Gastrocnemius medialis (tissue), 4 donors: ENCODE results near the gene PCDHB10. TPM values are rescaled to one million over a fixed set of nuclear protein-coding genes. Genes with fewer than 3 reads are reported as not detected.
"Not testable (repeated sequence)": the region's sequence is repeated elsewhere in the genome, so short reads cannot be mapped to it uniquely, and the experiment has no call there.

Source experiments
- ATAC-seq, 2 donors: fragments of 150-250 bp; one replicate each; pipeline ENCODE4 v1.9.1; 2016
- DNase-seq, 2 donors: peaks; one replicate each; pipeline ENCODE4 v3.0.0-alpha.2; 2019
- H3K27ac ChIP-seq, 4 donors: fragments of 200-600 bp; sonication (generic); 1 replicate in 1 of 4; 2 replicates in 3 of 4; pipeline ENCODE4 v1.5.1; 2016 to 2018; ENCODE audit warnings: mild to moderate bottlenecking in 2 of 4, moderate library complexity in 1 of 4
- H3K27me3 ChIP-seq, 3 donors: fragments of 200-600 bp; sonication (generic) in 2 of 3; 1 replicate in 1 of 3; 2 replicates in 2 of 3; pipeline versions ENCODE4 v1.5.1 to v1.6.0; 2016 to 2019; ENCODE audit warnings: mild to moderate bottlenecking in 1 of 3, moderate library complexity in 1 of 3
- H3K36me3 ChIP-seq, 2 donors: fragments of 200-600 bp; sonication (generic) in 1 of 2; one replicate each; pipeline ENCODE4 v1.5.1; 2017 to 2018
- H3K4me1 ChIP-seq, 2 donors: fragments of 200-600 bp; sonication (generic) in 1 of 2; one replicate each; pipeline ENCODE4 v1.5.1; 2016 to 2017; ENCODE audit warnings: mild to moderate bottlenecking in 2 of 2
- H3K4me3 ChIP-seq, 4 donors: fragments of 200-600 bp; sonication (generic) in 3 of 4; 1 replicate in 1 of 4; 2 replicates in 3 of 4; pipeline ENCODE4 v1.5.1; 2016 to 2019; ENCODE audit warnings: mild to moderate bottlenecking in 2 of 4
- H3K9me3 ChIP-seq, 3 donors: fragments of 200-600 bp; sonication (generic) in 2 of 3; 1 replicate in 1 of 3; 2 replicates in 2 of 3; pipeline ENCODE4 v1.5.1; 2016 to 2019
- POLR2A ChIP-seq, 2 donors: fragments of 450-650 bp; IDR thresholded peaks; one replicate each; pipeline ENCODE4 v1.6.1; 2017; ENCODE audit warnings: antibody characterized with exemption in 2 of 2, mild to moderate bottlenecking in 2 of 2, moderate library complexity in 2 of 2
- in situ Hi-C, 4 donors: fragments of 200-750 bp; cut with MboI; loops; one replicate each; pipeline versions ENCODE4 v1.15.0 to v1.8.0; 2017; ENCODE audit warnings: low sequenced_read_pairs in 4 of 4
- intact Hi-C: fragments of 100-400 bp; cut with DNase I; formaldehyde crosslinking; loops from one replicate; pipeline ENCODE4 v1.15.1; 2023; ENCODE audit warnings: low total_unique reads
- total RNA-seq, 4 donors: library from RNA; depleted of rRNA; stranded (reverse); fragments of >200 nt; gene quantifications; one replicate each; pipeline versions ENCODE4 v1.1.0 to v1.2.3, GENCODE V29; 2016
- TF ChIP-seq, protein P1 (sequence below), 5 experiments: fragments of 450-650 bp in 3 of 5; fragments of 200-600 bp in 2 of 5; sonication (generic) in 2 of 5; IDR thresholded peaks in 4 of 5; conservative IDR thresholded peaks in 1 of 5; 1 replicate in 4 of 5; 2 replicates in 1 of 5; pipeline ENCODE4 v1.5.1; 2016 to 2019; ENCODE audit warnings: antibody characterized with exemption in 5 of 5, mild to moderate bottlenecking in 3 of 5, moderate library complexity in 3 of 5

The PCDHB10 gene
- total RNA-seq, 4 donors from 2014 or later = 0.23 to 0.61 (median 0.54) TPM

DNA sequence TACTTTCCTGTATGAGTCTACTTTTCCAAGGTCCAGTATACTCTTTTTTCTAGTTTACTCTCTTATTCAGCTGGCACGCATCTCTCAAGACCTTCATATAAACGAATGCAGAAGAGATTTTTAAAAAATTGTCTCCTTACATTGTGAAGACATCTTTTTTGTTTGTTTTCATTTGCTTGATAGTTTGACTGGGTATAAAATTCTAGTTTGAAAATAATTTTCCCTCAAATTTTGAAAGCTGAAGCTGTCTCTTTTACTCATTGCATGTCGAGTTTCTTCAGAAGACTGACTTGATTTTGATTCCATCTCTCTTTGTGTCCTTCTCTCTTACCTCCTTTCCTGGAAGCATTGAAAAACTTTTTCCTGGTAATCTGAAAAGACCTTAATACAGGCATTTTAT is 4.2 kb downstream of the PCDHB10 start:
- Histone ChIP-seq H3K4me1 (no peaks in the 10 kb centered on the region), H3K27ac (no peak overlapping the region), H3K36me3 (no peaks in the 10 kb centered on the region), H3K27me3 (peaks cover 0 to 17% (median 0%) of the 10 kb centered on the region in 3 donors), H3K4me3 (no peak overlapping the region), H3K9me3 (peaks cover 0 to 8% (median 2%) of the 10 kb centered on the region in 3 donors)
- TF ChIP-seq, protein P1, sequence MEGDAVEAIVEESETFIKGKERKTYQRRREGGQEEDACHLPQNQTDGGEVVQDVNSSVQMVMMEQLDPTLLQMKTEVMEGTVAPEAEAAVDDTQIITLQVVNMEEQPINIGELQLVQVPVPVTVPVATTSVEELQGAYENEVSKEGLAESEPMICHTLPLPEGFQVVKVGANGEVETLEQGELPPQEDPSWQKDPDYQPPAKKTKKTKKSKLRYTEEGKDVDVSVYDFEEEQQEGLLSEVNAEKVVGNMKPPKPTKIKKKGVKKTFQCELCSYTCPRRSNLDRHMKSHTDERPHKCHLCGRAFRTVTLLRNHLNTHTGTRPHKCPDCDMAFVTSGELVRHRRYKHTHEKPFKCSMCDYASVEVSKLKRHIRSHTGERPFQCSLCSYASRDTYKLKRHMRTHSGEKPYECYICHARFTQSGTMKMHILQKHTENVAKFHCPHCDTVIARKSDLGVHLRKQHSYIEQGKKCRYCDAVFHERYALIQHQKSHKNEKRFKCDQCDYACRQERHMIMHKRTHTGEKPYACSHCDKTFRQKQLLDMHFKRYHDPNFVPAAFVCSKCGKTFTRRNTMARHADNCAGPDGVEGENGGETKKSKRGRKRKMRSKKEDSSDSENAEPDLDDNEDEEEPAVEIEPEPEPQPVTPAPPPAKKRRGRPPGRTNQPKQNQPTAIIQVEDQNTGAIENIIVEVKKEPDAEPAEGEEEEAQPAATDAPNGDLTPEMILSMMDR (IDR thresholded peaks at IDR 0.05 in 4 of 5, conservative IDR thresholded peaks at IDR 0.05 in 1 of 5) = no peak
- TF ChIP-seq POLR2A (IDR thresholded peaks at IDR 0.05) = no peak
- no peak for ATAC-seq
- intact Hi-C loops (no loop called here), in situ Hi-C loops (no loop called here)
- no peak for DNase-seq

DNA sequence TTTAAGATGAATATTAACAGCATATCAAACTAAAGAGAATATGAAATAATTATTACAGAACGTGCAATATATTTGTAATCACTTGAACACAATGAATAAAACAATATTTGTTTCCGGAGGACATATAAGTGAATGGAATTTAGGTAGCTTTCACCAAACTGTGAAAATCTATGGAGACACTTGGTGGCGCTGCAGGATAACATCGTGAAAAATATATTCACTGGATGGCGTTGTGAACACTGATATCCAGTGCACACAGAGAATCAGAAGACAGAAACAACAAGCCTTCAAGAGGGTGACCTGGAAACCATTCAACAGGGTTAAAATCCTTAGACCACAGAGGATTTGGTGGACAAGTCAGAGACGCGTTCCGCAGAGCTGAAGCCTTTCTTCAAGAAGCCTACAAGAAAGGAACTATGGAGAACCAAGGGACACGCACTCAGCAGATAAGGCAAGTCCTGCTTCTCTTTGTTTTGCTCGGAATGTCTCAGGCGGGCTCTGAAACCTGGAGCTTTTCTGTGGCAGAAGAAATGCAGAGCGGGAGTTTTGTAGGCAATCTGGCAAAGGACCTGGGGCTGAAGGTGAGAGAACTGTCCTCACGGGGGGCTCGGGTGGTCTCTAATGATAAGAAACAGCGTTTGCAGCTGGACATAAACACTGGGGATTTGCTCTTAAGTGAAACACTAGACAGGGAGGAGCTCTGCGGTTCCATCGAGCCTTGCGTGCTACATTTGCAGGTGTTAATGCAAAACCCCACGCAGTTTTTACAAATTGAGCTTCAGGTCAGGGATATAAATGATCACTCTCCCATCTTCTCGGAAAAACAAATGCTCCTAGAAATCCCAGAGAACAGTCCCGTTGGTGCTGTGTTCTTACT is 7.4 kb downstream of the PCDHB10 start, which contains the start of gene PCDHB11:
PCDHB11 (plus strand) TSS at position 269 of the 877 bp plus-strand sequence; CDS start at position 417, 148 bp downstream.
- Histone ChIP-seq H3K4me3 (peak within 1 kb of the TSS in 2 of 4 donors; percentile 11 to 22), H3K27me3 (peaks cover 0 to 17% (median 0%) of the 10 kb centered on the region in 3 donors), H3K4me1 (no peaks in the 10 kb centered on the region), H3K36me3 (no peaks in the 10 kb centered on the region), H3K9me3 (peaks cover 0 to 8% (median 2%) of the 10 kb centered on the region in 3 donors), H3K27ac (no peak within 1 kb of the TSS)
- DNase-seq (no peak), ATAC-seq (no peak)
- no peak for TF ChIP-seq POLR2A (IDR thresholded peaks at IDR 0.05)
- TF ChIP-seq, protein P1 (IDR thresholded peaks at IDR 0.05 in 4 of 5, conservative IDR thresholded peaks at IDR 0.05 in 1 of 5) = no peak
- in situ Hi-C loops (loop anchor here in 2 of 4 donors (25.0 kb wide), 1 partner anchor 363 kb away; no protein-coding TSS in a partner anchor), intact Hi-C loops (no loop called here)

DNA sequence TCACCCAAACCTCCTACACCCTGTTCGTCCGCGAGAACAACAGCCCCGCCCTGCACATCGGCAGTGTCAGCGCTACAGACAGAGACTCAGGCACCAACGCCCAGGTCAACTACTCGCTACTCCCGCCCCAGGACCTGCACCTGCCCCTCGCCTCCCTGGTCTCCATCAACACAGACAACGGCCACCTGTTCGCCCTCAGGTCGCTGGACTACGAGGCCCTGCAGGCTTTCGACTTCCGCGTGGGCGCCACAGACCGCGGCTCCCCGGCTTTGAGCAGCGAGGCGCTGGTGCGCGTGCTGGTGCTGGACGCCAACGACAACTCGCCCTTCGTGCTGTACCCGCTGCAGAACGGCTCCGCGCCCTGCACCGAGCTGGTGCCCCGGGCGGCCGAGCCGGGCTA is 9.0 kb downstream of the PCDHB10 start:
- in situ Hi-C loops = loop anchor here in 2 of 4 donors (25.0 kb wide), 1 partner anchor 361 kb away; no protein-coding TSS in a partner anchor
- H3K27me3 ChIP-seq = peaks cover 0 to 12% (median 0%) of the 10 kb centered on the region in 3 donors
- DNase-seq, ATAC-seq, H3K27ac ChIP-seq, H3K4me3 ChIP-seq, H3K9me3 ChIP-seq, intact Hi-C loops, H3K4me1 ChIP-seq, H3K36me3 ChIP-seq: not testable (repeated sequence)

DNA sequence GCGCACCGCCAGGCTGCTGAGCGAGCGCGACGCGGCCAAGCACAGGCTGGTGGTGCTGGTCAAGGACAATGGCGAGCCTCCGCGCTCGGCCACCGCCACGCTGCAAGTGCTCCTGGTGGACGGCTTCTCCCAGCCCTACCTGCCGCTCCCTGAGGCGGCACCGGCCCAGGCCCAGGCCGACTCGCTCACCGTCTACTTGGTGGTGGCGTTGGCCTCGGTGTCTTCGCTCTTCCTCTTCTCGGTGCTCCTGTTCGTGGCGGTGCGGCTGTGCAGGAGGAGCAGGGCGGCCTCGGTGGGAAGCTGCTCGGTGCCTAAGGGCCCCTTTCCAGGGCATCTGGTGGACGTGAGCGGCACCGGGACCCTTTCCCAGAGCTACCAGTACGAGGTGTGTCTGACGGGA is 9.5 kb downstream of the PCDHB10 start:
- DNase-seq = not testable (repeated sequence)

DNA sequence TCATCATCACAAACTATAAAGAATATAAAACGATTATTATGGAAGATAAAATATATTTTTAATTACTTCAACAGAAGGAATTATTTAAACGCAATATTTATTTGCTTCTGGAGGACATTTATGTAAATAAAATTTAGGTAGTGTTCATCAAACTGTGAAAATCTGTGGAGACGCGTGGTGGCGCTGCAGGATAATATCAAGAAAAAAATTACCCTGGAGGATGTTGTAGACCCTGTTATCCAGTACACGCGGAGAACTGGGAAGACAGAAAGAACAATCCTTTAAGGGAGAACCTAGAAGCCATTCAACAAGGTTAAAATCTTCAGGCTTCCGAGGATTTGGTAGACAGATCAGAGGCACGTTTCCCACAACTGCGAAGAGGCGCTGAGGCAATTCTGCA is 16.3 kb downstream of the PCDHB10 start, which contains the start of gene PCDHB12:
PCDHB12 (plus strand) TSS at position 242 of the 400 bp plus-strand sequence. CDS start 189 bp downstream, outside the sequence.
- TF ChIP-seq, protein P1 (IDR thresholded peaks at IDR 0.05 in 4 of 5, conservative IDR thresholded peaks at IDR 0.05 in 1 of 5) = no peak
- no peak for TF ChIP-seq POLR2A (IDR thresholded peaks at IDR 0.05)
- ATAC-seq = no peak
- no peaks in the 10 kb centered on the region for H3K36me3 ChIP-seq
- H3K9me3 ChIP-seq = peaks cover 0 to 13% (median 0%) of the 10 kb centered on the region in 3 donors
- peaks cover 0 to 14% (median 11%) of the 10 kb centered on the region in 3 donors for H3K27me3 ChIP-seq
- H3K4me3 ChIP-seq = peak within 1 kb of the TSS in 1 of 4 donors; percentile 27
- no peak for DNase-seq
- intact Hi-C loops (no loop called here), in situ Hi-C loops (loop anchor here in 2 of 4 donors (25.0 kb wide), 1 partner anchor 354 kb away; no protein-coding TSS in a partner anchor)
- no peak within 1 kb of the TSS for H3K27ac ChIP-seq
- H3K4me1 ChIP-seq = no peaks in the 10 kb centered on the region

More for the DNA sequence above, 9.5 kb downstream of the PCDHB10 start:
- H3K27ac ChIP-seq, ATAC-seq, H3K9me3 ChIP-seq, H3K4me1 ChIP-seq, H3K4me3 ChIP-seq, H3K36me3 ChIP-seq, intact Hi-C loops: not testable (repeated sequence)
- in situ Hi-C loops = loop anchor here in 2 of 4 donors (25.0 kb wide), 1 partner anchor 361 kb away; no protein-coding TSS in a partner anchor
- peaks cover 0 to 13% (median 0%) of the 10 kb centered on the region in 3 donors for H3K27me3 ChIP-seq

DNA sequence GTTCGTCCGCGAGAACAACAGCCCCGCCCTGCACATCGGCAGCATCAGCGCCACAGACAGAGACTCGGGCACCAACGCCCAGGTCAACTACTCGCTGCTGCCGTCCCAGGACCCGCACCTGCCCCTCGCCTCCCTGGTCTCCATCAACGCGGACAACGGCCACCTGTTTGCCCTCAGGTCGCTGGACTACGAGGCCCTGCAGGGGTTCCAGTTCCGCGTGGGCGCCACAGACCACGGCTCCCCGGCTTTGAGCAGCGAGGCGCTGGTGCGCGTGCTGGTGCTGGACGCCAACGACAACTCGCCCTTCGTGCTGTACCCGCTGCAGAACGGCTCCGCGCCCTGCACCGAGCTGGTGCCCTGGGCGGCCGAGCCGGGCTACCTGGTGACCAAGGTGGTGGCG is 18.1 kb downstream of the PCDHB10 start:
- DNase-seq, ATAC-seq, H3K36me3 ChIP-seq, H3K27ac ChIP-seq, intact Hi-C loops, H3K4me3 ChIP-seq, H3K4me1 ChIP-seq: not testable (repeated sequence)
- in situ Hi-C loops = loop anchor here in 2 of 4 donors (25.0 kb wide), 1 partner anchor 352 kb away; no protein-coding TSS in a partner anchor
- Histone ChIP-seq H3K9me3 (peaks cover 0 to 13% (median 2%) of the 10 kb centered on the region in 3 donors), H3K27me3 (peaks cover 0 to 14% (median 11%) of the 10 kb centered on the region in 3 donors)

DNA sequence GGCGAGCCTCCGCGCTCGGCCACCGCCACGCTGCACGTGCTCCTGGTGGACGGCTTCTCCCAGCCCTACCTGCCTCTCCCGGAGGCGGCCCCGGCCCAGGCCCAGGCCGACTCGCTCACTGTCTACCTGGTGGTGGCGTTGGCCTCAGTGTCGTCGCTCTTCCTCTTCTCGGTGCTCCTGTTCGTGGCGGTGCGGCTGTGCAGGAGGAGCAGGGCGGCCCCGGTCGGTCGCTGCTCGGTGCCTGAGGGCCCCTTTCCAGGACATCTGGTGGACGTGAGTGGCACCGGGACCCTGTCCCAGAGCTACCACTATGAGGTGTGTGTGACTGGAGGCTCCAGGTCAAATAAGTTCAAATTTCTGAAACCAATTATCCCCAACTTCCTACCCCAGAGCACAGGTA is 18.7 kb downstream of the PCDHB10 start:
- DNase-seq, H3K27ac ChIP-seq, H3K36me3 ChIP-seq, intact Hi-C loops, H3K4me1 ChIP-seq, ATAC-seq, H3K4me3 ChIP-seq: not testable (repeated sequence)
- peaks cover 0 to 13% (median 3%) of the 10 kb centered on the region in 3 donors for H3K9me3 ChIP-seq
- peaks cover 0 to 14% (median 11%) of the 10 kb centered on the region in 3 donors for H3K27me3 ChIP-seq
- in situ Hi-C loops = loop anchor here in 2 of 4 donors (25.0 kb wide), 1 partner anchor 351 kb away; no protein-coding TSS in a partner anchor
